PFSK-1 (cell line): ENCODE measurements around the gene ZNF592.

ENCODE experiments used
- FOXP2 ChIP-seq: optimal IDR thresholded peaks from 2 replicates; pipeline ENCODE3; 2011; ENCODE audit warnings: borderline replicate concordance, control low read depth, inconsistent platforms; ENCODE audit not compliant: insufficient read depth; ENCODE audit errors: extremely low read length, extremely low read depth
- SIN3A ChIP-seq: IDR thresholded peaks from 2 replicates; pipeline ENCODE4 v1.6.1; 2012; ENCODE audit warnings: mild to moderate bottlenecking, low read length, moderate library complexity, borderline replicate concordance; ENCODE audit not compliant: insufficient read depth
- TF ChIP-seq, protein P1 (sequence below), 2 experiments: IDR thresholded peaks; 2 replicates each; pipeline versions ENCODE4 v1.6.1 to v1.8.0; 2011 to 2012; ENCODE audit warnings: low read depth in 2 of 2, low read length in 2 of 2, control low read depth in 1 of 2, inconsistent platforms in 1 of 2, mild to moderate bottlenecking in 1 of 2, moderate library complexity in 1 of 2; ENCODE audit not compliant: insufficient read depth in 1 of 2

DNA sequence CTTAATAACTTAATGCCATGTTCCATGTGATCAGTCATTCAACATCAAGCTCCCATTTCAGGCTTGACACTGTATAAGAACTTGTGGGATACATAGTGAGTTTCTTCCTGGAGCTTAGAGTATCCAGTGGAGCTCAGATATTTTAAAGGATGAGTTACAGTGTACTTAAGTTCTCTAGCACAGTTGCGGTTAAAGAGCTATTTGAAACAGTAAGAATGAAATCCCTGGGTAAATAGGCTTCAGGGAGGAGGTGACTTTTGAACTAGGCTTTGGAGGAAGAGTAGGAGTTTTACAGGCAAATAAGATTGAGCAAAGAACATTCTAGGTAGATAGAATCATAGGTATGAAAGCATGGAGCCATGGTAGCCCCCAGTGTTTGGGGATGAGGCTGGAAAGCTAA, 3.8 kb downstream of the ZNF592 start:
- TF ChIP-seq, protein P1, sequence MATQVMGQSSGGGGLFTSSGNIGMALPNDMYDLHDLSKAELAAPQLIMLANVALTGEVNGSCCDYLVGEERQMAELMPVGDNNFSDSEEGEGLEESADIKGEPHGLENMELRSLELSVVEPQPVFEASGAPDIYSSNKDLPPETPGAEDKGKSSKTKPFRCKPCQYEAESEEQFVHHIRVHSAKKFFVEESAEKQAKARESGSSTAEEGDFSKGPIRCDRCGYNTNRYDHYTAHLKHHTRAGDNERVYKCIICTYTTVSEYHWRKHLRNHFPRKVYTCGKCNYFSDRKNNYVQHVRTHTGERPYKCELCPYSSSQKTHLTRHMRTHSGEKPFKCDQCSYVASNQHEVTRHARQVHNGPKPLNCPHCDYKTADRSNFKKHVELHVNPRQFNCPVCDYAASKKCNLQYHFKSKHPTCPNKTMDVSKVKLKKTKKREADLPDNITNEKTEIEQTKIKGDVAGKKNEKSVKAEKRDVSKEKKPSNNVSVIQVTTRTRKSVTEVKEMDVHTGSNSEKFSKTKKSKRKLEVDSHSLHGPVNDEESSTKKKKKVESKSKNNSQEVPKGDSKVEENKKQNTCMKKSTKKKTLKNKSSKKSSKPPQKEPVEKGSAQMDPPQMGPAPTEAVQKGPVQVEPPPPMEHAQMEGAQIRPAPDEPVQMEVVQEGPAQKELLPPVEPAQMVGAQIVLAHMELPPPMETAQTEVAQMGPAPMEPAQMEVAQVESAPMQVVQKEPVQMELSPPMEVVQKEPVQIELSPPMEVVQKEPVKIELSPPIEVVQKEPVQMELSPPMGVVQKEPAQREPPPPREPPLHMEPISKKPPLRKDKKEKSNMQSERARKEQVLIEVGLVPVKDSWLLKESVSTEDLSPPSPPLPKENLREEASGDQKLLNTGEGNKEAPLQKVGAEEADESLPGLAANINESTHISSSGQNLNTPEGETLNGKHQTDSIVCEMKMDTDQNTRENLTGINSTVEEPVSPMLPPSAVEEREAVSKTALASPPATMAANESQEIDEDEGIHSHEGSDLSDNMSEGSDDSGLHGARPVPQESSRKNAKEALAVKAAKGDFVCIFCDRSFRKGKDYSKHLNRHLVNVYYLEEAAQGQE (IDR thresholded peaks at IDR 0.05; ENCODE audit: insufficient read depth in 1 of 2, low read depth in 2 of 2, low read length in 2 of 2) = no peak
- no peak for TF ChIP-seq FOXP2
- no peak for TF ChIP-seq SIN3A
